MM.1S (cell line): Measurements from ENCODE around the gene GSTP1.

ENCODE experiments used
- EZH2 ChIP-seq: fragments of 300-600 bp; sonication (generic); optimal IDR thresholded peaks from 2 replicates; pipeline ENCODE3; 2017; ENCODE audit warnings: low read depth, mild to moderate bottlenecking, antibody characterized with exemption, low read length, mixed read lengths
- EZH2phosphoT487 ChIP-seq: fragments of 300-600 bp; sonication (generic); IDR thresholded peaks from 2 replicates; pipeline ENCODE4 v1.6.1; 2018; ENCODE audit warnings: antibody characterized with exemption, low read length
- TF ChIP-seq, protein P1 (sequence below): fragments of 300-600 bp; sonication (generic); IDR thresholded peaks from 2 replicates; pipeline ENCODE4 v1.5.1; 2016; ENCODE audit warnings: antibody characterized with exemption, low read length, mixed read lengths

DNA sequence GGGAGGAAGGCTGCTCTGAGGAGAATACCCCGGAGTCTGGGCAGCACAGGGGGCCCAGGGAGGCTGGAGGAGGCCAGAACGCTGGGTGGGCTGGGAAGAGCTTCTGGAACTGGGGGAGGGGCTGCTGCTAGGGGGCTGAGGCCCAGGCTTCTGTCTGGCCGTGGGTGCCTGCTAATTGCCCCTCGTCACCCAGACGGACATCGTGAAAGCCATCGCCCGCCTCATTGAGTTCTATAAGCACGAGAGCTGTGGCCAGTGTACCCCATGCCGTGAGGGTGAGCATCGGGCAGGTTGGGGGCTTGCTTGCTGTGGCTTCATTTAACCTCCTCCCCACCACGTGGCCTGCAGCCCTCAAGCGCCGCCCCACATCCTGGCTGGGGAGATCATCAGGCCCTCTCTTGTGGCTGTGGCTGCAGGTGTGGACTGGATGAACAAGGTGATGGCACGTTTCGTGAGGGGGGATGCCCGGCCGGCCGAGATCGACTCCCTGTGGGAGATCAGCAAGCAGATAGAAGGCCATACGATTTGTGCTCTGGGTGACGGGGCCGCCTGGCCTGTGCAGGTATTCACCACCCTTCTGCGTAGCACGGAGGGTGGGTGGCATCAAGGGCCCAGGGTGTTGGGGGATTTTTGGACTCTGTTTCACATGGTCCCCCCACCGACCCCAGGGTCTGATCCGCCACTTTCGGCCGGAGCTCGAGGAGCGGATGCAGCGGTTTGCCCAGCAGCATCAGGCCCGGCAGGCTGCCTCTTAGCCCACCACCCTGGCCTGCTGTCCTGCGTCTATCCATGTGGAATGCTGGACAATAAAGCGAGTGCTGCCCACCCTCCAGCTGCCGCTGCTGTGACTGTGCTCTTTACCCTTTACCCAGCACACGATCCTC, 28.3 kb downstream of the GSTP1 start:
- TF ChIP-seq, protein P1, sequence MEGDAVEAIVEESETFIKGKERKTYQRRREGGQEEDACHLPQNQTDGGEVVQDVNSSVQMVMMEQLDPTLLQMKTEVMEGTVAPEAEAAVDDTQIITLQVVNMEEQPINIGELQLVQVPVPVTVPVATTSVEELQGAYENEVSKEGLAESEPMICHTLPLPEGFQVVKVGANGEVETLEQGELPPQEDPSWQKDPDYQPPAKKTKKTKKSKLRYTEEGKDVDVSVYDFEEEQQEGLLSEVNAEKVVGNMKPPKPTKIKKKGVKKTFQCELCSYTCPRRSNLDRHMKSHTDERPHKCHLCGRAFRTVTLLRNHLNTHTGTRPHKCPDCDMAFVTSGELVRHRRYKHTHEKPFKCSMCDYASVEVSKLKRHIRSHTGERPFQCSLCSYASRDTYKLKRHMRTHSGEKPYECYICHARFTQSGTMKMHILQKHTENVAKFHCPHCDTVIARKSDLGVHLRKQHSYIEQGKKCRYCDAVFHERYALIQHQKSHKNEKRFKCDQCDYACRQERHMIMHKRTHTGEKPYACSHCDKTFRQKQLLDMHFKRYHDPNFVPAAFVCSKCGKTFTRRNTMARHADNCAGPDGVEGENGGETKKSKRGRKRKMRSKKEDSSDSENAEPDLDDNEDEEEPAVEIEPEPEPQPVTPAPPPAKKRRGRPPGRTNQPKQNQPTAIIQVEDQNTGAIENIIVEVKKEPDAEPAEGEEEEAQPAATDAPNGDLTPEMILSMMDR, result no peak
- TF ChIP-seq EZH2 (no peak), EZH2phosphoT487 (no peak)
